KOPT-K1 (cell line): ENCODE data around the gene ARGLU1.

Experiments
- H3K27ac ChIP-seq: fragments of 200-600 bp; sonication (generic); 2 replicates; pipeline ENCODE4 v1.5.1; 2016; ENCODE audit warnings: antibody characterized with exemption, mild to moderate bottlenecking, low read depth, low read length; ENCODE audit not compliant: poor library complexity, severe bottlenecking
- H3K36me3 ChIP-seq: fragments of 200-600 bp; sonication (generic); 2 replicates; pipeline ENCODE4 v1.5.1; 2017; ENCODE audit warnings: antibody characterized with exemption, mild to moderate bottlenecking, low read length, moderate library complexity; ENCODE audit not compliant: insufficient read depth
- H3K9me3 ChIP-seq: fragments of 200-600 bp; sonication (generic); 2 replicates; pipeline ENCODE4 v1.5.1; 2017; ENCODE audit warnings: antibody characterized with exemption, low read length, mild to moderate bottlenecking; ENCODE audit not compliant: insufficient read depth, poor library complexity, severe bottlenecking

ARGLU1 gene

DNA sequence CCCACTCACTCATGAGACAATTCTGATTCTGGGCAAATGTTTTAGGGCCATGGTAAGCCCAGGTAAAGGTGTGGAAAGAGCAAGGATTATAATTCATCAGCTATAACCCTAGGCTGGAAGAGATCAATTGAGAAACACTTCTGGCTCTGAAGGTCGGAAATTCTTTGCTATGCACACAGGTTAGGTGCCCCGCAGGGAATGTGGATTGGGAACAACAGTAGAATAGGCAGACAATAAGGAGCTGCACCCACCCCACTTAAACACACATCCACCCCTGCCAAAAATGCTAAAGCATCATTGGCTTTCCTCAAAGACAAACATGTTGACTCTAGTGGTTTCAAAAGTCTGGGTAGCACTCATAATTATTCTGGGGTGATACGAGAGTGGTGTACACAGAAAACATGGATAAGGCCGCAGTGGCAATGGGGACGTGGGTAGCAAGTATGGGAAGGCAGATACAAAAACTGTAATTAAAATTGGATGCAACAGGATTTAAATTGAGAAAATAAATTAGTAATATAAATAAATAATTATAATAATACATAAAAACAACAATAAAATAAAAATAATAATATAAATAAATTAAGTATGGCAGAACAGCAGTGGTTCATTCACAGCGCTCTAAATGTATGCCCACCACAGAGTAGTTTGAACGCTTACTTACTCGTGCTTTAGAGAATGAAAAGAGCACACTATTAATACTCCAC, 41.0 kb downstream of the ARGLU1 start:
- H3K36me3 ChIP-seq, result no peaks in the 10 kb centered on the region
- H3K27ac ChIP-seq, result no peak overlapping the region

DNA sequence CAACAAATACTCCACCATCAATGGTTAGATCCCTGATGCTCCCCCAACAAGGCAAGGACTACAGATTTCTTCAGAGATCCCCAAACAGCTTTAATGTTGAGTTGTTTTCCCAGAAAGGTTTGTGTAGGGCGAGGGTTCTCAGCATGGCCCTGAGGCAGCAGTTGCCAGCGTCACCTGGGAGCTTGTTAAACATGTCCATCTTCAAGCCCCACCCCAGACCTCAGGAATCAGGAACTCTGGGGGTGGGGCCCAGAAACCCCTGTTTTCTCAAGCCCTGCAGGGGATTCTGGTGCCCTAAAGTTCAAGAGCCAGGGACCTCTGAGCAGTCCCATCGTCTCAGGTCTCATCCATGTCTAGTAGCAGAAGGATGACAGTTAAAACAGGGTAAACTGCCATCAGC, 42.1 kb downstream of the ARGLU1 start:
- Histone ChIP-seq H3K27ac (no peak overlapping the region), H3K36me3 (no peaks in the 10 kb centered on the region), H3K9me3 (no peaks in the 10 kb centered on the region)

More for the DNA sequence above, 41.0 kb downstream of the ARGLU1 start:
- H3K9me3 ChIP-seq, result no peaks in the 10 kb centered on the region

DNA sequence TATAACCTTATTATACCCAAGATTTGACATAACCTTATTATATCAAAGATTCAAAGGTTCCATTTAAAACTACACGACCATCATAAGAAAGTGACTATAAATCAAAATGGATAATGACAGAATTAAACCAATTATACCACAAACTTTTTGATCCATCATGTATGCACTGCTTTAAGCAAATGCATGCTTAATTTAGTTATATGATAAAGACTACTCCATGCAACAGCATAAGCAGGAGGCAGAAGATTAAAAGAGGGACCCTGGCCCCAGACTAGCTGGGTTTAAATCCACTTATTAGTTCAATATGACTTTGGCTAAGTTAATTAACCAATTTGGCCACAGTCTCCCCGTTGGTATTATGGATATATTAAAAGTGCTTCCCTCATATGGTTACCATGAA, 43.8 kb downstream of the ARGLU1 start:
- Histone ChIP-seq H3K36me3 (no peaks in the 10 kb centered on the region), H3K27ac (no peak overlapping the region), H3K9me3 (no peaks in the 10 kb centered on the region)

DNA sequence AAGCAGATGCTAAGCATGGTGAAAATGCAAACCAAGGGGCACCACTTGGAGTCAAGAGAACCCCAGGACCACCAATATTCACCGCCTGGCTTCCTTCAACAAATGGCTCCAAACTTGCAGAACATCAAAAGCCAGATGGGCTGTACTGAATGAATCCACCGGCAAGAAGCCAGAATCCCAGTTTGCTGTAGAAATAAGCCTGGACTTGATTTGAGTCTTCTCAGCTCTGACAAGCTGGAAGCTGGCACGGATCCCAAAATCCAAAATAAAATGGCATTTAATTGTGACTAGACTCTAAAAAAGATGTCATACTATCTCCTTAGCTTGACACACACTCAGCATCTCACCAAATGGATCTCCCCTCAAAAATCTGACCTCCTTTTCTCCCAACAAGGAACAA, 44.4 kb downstream of the ARGLU1 start:
- no peak overlapping the region for H3K27ac ChIP-seq
- H3K9me3 ChIP-seq, result no peaks in the 10 kb centered on the region

DNA sequence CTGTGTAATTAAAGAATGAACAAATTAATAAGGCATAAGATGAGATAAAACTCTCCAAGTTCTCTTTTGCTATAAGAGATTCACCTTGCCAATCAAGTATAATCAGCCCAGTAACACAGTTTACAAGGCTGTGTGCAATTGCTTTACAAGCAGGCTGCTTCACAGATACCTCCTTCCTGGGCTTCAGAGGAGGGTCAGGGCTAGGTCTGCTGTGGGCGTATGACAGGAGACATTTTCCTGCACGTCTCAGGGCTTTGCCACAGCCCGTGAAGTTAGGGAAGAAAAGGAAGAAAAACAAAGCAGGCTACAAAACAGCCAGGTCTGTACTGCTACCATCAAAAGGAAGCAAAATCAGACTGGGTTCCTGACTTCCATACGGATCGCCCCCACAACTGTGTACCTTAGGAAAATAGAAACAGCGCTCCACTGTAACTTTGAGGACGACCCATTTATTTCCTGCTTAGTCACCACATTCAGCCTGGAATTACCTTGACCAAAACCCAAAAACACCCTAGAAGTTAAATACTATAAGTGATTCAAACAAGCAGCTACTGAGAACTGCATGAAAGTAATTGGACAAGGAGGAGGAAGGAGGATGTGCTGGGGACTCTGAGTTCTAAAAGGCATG, 44.9 kb downstream of the ARGLU1 start:
- Histone ChIP-seq H3K27ac (no peak overlapping the region), H3K9me3 (no peaks in the 10 kb centered on the region), H3K36me3 (no peaks in the 10 kb centered on the region)

More for the DNA sequence above, 44.4 kb downstream of the ARGLU1 start:
- H3K36me3 ChIP-seq, result no peaks in the 10 kb centered on the region

DNA sequence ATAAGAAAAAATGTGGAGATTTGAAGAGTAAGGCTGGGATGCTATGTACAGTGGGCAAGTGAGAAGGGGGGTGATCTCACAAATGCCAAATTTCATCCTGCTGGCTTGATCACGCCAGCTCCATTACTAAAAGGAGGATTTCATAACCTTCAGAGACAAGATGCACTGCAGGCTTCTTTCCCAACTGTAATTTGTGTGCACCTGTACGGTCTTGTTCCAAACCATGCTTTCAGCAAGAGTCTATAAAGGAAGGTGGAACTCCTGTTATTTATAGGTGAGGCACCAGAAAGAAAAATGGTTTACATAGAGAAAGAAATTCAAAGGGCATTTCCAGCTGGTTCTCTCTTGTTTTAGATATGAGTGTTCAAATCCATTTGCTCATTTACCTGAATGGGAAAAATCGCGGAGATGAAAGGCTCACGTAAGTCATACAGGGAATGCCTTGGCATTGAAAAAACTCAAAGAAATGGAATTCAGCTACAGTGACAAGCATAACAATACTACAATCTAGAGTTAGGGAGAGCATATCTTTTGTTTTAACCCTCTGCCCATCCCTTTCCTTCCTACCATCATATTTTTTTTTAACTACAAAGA, 45.7 kb downstream of the ARGLU1 start:
- no peak overlapping the region for H3K27ac ChIP-seq
- no peaks in the 10 kb centered on the region for H3K9me3 ChIP-seq
- no peaks in the 10 kb centered on the region for H3K36me3 ChIP-seq

DNA sequence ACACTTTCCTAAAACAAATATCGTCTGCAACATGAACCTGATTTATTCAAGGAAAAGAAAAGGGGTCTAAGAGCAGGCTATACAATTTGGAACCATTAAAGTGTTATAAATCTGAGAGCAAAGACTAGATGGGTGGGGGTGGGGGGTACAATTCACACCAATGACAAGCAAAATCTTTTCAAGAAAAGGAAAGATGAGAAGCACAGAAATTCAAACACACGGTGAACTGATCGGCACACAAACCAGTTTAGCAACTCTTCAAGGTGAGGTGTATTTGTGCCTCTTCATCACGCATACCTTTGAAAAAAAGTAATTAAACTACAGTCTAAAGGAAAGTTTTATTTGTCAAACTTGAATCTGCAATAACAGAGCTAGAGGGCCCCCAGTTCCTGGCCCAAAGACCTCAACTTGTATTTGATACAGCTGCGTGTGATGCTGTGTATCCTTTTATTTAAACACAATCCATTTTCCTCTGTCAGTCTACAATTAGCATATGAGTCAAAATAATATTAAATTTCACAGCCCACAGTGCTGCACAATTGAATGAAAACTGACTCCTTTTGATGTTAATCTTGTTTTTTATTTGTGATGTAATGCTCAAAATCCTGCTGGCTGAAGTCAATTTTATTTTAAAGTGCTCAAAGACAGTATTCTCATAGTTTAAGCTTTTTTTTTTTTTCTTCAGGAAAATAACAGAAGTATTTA, 46.7 kb downstream of the ARGLU1 start:
- H3K27ac ChIP-seq, result no peak overlapping the region
- H3K36me3 ChIP-seq, result no peaks in the 10 kb centered on the region

DNA sequence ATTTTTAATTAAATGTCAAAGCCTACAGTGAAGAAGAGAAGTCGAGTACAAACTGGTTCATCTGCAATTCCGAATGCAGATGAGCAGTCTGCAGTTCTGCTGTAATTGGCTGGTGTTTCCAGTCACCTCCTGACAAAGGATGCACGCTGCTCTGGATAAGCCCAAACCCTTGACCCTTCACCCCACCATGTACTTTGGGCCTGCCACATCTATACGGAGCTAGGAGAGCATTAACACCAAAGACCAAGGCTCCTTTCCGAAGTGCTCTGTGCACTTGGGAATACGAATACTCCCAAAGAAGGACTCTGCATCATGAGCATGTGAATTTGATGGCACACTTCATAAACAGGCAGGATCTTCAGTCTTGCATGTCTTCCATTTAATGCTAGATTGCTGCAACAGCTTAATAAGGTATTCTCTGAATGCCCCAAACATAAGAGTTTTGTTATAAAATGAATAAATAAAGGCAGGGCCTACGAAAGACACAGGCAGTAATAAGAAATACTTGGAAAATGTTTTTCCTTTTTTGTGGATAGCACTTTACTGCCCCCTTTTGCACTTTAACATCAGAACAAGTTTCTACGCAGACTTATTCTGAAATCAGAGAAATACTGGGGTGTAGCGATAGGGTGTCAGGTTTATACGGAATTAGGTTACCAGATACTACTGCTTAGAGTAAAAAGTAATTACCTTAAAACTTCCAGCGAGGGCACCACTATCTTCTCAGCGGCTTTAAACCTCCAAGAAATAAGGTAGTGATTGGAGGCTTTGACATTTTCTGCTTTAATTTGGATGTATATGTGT, 47.5 kb downstream of the ARGLU1 start:
- Histone ChIP-seq H3K36me3 (no peaks in the 10 kb centered on the region), H3K27ac (no peak overlapping the region)

More for the DNA sequence above, 46.7 kb downstream of the ARGLU1 start:
- H3K9me3 ChIP-seq, result no peaks in the 10 kb centered on the region

DNA sequence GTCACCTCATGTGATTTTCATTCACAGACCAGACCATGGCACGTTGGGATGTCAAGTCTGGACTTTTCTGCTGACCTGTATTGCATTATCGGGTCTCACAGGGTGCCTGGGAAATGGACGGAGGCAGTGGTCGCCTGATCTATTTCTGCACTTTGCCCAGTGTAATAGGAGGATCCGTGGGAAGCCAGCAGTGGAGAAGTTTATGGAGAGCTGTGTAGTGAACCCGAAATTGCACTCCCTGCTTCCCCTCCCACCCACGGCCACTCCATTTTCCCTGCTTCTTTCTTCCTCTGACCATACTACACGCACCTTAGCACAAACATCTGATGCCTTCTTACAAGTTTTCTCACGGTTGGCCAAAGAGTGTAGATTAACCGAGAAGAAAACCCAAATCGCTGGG, 49.4 kb downstream of the ARGLU1 start:
- no peak overlapping the region for H3K27ac ChIP-seq

More for the DNA sequence above, 47.5 kb downstream of the ARGLU1 start:
- no peaks in the 10 kb centered on the region for H3K9me3 ChIP-seq

DNA sequence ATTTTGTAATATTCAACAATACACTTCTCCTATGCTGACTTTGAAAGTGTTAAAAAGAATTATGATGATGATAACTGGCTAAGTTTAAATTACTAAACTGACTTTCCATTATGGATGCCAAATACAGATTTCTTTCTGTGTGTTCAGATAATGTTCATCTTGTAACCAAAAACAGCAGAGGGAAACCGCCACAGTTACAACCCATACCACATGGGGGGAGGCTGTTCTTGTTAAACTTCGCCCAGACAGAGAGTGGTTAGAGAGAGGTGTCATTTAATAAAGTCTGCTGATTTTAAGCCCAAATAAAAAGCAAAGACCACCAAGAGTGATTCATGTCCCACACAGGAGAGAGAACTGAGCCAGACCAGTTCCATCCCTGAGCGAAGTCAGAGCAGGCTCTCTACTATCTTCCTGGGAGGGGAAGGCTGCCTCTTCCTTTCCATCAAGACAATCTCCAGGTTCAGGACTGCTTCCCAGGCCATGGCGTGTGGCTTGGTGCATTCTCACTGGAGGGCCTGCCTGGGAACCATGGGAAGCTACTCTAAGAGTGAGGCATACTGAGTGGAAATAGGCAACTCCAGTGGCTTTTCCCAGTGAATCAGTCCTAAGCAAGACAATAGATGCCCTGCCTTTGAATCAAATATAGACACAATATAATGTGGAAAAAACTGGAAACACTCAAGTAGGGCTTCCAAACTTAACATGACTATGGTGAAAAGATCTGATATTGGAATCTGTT, 50.7 kb downstream of the ARGLU1 start:
- Histone ChIP-seq H3K9me3 (no peaks in the 10 kb centered on the region), H3K36me3 (no peaks in the 10 kb centered on the region), H3K27ac (no peak overlapping the region)

More for the DNA sequence above, 49.4 kb downstream of the ARGLU1 start:
- Histone ChIP-seq H3K9me3 (no peaks in the 10 kb centered on the region), H3K36me3 (no peaks in the 10 kb centered on the region)

DNA sequence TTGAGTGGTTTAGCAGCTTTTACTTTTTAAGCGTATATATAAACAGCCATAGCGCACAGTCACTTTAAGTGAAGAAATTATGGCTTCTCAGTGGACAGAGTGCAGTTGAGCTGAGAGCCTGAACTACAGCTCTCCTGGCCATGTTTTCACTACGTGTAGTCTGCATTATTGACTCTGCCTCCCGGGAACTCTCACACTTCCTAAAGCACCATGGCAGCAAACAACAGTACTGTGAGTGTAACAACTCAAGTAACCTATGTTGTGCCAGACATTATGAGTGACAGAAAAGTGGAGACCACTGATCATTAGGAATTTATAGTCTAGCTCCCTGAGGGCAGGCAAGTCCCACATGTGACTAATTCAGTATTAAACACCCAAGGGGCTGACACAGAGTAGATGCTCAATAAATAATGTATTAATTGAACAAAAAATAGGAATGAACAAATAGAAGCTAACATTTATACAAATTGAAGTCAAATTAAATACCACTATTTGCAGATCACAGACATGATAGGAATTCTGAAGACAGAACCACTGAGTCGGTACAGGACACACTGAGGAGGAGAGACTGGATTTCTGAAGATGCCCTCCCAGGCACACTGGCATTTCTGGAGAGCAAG, 52.2 kb downstream of the ARGLU1 start:
- Histone ChIP-seq H3K27ac (no peak overlapping the region), H3K36me3 (no peaks in the 10 kb centered on the region)

DNA sequence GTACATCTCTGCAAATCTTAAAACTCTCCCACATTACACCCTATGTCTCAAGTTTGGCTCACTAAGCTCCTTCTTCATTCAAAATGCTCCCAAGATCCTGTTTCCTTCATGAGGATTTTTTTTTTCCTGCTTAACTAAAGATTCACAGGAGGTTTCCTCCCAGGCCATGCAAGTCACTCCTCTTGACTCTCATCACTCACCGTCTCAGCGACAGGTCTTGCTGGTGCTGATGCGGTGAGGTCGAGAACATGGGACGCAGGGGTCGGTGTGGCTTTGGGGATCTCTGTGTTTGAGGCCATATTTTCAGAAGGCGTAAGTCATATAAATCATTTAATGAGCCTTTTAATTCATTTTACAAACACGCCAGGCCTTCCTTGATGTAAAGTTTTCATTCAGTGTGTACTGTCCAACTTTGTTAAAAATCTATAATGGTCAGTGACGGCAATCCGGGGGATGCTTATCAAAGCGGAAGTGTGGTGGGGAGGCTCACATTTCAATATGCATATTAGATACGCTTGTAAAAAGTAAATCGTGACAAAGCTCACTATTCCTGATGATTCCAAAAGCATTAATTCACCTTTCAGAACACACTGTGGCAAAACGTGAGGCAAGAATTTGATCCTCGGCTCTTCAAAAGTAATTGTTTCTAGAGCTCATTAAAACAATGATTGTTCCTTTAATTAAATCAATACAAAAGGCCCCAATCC, 52.9 kb downstream of the ARGLU1 start:
- H3K9me3 ChIP-seq, result no peaks in the 10 kb centered on the region
- H3K27ac ChIP-seq, result no peak overlapping the region
- H3K36me3 ChIP-seq, result no peaks in the 10 kb centered on the region

More for the DNA sequence above, 52.2 kb downstream of the ARGLU1 start:
- no peaks in the 10 kb centered on the region for H3K9me3 ChIP-seq
